Measurements from ENCODE around the gene B2M.

Gene B2M

DNA sequence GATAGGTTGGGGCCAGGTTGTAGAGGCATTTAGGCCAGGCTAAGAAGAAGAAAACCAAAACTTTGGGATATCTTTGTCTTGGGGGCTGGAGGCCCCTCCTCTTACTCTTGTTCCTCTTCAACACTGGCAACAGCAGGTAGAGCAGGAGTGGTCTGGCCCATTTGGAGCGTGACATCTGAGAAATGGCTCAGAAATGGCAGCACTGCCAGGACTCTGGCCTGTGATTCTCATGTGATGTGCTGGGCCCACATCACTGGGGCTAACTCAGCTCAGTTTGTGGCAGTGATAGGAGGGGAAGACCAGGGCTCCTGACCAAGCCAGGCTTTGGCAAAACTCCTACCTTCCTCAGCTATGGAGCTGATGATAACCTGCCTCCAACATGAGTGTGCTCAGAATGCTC, 18.7 kb upstream of the B2M start:
- TF ChIP-seq EGR1 (IDR thresholded peaks at IDR 0.05) (no peak), CREB1 (IDR thresholded peaks at IDR 0.05; ENCODE audit: low read depth) (no peak), NFIC (IDR thresholded peaks at IDR 0.05) (no peak), YY1 (IDR thresholded peaks at IDR 0.05; ENCODE audit: low read depth) (no peak), EP300 (IDR thresholded peaks at IDR 0.05; ENCODE audit: borderline replicate concordance) (no peak), CEBPB (IDR thresholded peaks at IDR 0.05) (no peak), ZBTB7A (IDR thresholded peaks at IDR 0.05; ENCODE audit: low read depth) (no peak), FOXM1 (IDR thresholded peaks at IDR 0.05; ENCODE audit: borderline replicate concordance, low read depth) (no peak), TEAD4 (IDR thresholded peaks at IDR 0.05) (no peak), RAD21 (IDR thresholded peaks at IDR 0.05; ENCODE audit: low read depth) (no peak), TCF12 (IDR thresholded peaks at IDR 0.05; ENCODE audit: low read depth) (no peak), MAX (IDR thresholded peaks at IDR 0.05) (no peak), USF1 (IDR thresholded peaks at IDR 0.05) (no peak), TAF1 (IDR thresholded peaks at IDR 0.05; ENCODE audit: low read depth) (no peak)
- TF ChIP-seq, protein P1, sequence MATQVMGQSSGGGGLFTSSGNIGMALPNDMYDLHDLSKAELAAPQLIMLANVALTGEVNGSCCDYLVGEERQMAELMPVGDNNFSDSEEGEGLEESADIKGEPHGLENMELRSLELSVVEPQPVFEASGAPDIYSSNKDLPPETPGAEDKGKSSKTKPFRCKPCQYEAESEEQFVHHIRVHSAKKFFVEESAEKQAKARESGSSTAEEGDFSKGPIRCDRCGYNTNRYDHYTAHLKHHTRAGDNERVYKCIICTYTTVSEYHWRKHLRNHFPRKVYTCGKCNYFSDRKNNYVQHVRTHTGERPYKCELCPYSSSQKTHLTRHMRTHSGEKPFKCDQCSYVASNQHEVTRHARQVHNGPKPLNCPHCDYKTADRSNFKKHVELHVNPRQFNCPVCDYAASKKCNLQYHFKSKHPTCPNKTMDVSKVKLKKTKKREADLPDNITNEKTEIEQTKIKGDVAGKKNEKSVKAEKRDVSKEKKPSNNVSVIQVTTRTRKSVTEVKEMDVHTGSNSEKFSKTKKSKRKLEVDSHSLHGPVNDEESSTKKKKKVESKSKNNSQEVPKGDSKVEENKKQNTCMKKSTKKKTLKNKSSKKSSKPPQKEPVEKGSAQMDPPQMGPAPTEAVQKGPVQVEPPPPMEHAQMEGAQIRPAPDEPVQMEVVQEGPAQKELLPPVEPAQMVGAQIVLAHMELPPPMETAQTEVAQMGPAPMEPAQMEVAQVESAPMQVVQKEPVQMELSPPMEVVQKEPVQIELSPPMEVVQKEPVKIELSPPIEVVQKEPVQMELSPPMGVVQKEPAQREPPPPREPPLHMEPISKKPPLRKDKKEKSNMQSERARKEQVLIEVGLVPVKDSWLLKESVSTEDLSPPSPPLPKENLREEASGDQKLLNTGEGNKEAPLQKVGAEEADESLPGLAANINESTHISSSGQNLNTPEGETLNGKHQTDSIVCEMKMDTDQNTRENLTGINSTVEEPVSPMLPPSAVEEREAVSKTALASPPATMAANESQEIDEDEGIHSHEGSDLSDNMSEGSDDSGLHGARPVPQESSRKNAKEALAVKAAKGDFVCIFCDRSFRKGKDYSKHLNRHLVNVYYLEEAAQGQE (IDR thresholded peaks at IDR 0.05; ENCODE audit: low read depth): no peak

- TF ChIP-seq FOXM1 (IDR thresholded peaks at IDR 0.05; ENCODE audit: borderline replicate concordance, low read depth): no peak
Measured at GRCh38 chr15:44694416-44694815, 16.9 kb upstream of the B2M start.

DNA sequence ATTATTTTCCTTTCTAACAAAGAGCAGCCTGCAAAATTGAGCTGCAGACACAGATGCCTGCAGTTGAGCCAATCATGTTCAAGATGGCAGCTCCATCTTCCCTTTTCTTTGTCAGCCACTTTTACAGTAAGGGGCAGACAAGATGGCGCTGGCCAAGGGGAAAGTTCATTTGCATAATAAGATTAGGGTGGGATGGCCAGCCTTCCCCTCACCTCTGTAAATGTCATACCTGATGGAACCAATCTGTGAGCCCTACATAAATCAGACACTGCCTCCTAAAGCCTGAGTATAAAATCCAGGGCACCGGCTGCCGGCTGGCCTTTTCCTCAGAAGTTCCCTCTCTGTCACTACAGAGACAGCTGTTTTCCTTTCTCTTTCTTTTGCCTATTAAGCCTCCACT, 16.0 kb upstream of the B2M start:
- TF ChIP-seq EP300 (IDR thresholded peaks at IDR 0.05; ENCODE audit: borderline replicate concordance) (no peak), USF1 (IDR thresholded peaks at IDR 0.05) (no peak), TEAD4 (IDR thresholded peaks at IDR 0.05) (no peak), ZBTB7A (IDR thresholded peaks at IDR 0.05; ENCODE audit: low read depth) (no peak), RAD21 (IDR thresholded peaks at IDR 0.05; ENCODE audit: low read depth) (no peak), YY1 (IDR thresholded peaks at IDR 0.05; ENCODE audit: low read depth) (no peak), NFIC (IDR thresholded peaks at IDR 0.05) (no peak), TAF1 (IDR thresholded peaks at IDR 0.05; ENCODE audit: low read depth) (no peak), TCF12 (IDR thresholded peaks at IDR 0.05; ENCODE audit: low read depth) (no peak), EGR1 (IDR thresholded peaks at IDR 0.05) (no peak), CEBPB (IDR thresholded peaks at IDR 0.05) (no peak), MAX (IDR thresholded peaks at IDR 0.05) (no peak), FOXM1 (IDR thresholded peaks at IDR 0.05; ENCODE audit: borderline replicate concordance, low read depth) (no peak), CREB1 (IDR thresholded peaks at IDR 0.05; ENCODE audit: low read depth) (no peak)
- TF ChIP-seq, protein P1 (IDR thresholded peaks at IDR 0.05; ENCODE audit: low read depth): no peak

DNA sequence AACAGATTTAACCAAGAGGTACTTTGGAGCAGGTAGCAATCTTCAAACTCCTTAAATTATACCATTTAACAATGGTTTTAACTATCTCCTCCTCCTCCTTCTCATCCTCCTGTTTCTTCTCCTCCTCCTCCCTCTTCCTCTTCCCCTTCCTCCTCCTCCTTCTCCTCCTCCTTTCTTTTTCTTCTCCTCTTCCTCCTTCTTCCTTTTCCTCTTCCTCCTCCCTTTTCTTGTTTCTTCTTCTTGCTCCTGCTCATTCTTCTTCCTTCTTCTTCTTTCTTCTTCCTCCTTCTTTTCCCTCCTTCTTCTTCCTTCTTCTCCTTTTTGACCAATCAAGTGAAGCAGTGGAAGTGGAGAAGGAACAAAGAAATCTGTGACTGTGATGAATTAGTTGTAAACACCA, 14.3 kb upstream of the B2M start:
- TF ChIP-seq USF1 (IDR thresholded peaks at IDR 0.05): no peak

- TF ChIP-seq, protein P1 (IDR thresholded peaks at IDR 0.05; ENCODE audit: low read depth): no peak
- TF ChIP-seq TAF1 (IDR thresholded peaks at IDR 0.05; ENCODE audit: low read depth) (no peak), EGR1 (IDR thresholded peaks at IDR 0.05) (no peak), USF1 (IDR thresholded peaks at IDR 0.05) (no peak), NFIC (IDR thresholded peaks at IDR 0.05) (no peak), TCF12 (IDR thresholded peaks at IDR 0.05; ENCODE audit: low read depth) (no peak), RAD21 (IDR thresholded peaks at IDR 0.05; ENCODE audit: low read depth) (no peak), CREB1 (IDR thresholded peaks at IDR 0.05; ENCODE audit: low read depth) (no peak), CEBPB (IDR thresholded peaks at IDR 0.05) (no peak), TEAD4 (IDR thresholded peaks at IDR 0.05) (no peak), YY1 (IDR thresholded peaks at IDR 0.05; ENCODE audit: low read depth) (no peak), MAX (IDR thresholded peaks at IDR 0.05) (no peak), EP300 (IDR thresholded peaks at IDR 0.05; ENCODE audit: borderline replicate concordance) (no peak), ZBTB7A (IDR thresholded peaks at IDR 0.05; ENCODE audit: low read depth) (no peak), FOXM1 (IDR thresholded peaks at IDR 0.05; ENCODE audit: borderline replicate concordance, low read depth) (no peak)
Measured at GRCh38 chr15:44698641-44699040, 12.7 kb upstream of the B2M start.

Measured in Ishikawa (cell line).